Activated naive CD8-positive, alpha-beta T cell treated with anti-CD3 and anti-CD28 coated beads, Interleukin-2, amount 10 ng/mL, durations not matched to agents 7 days and 5 days (primary cell): ENCODE results near the gene DDX41. TPM values are rescaled to one million over a fixed set of nuclear protein-coding genes. Genes with fewer than 3 reads are reported as not detected.

Source experiments
- ATAC-seq: fragments of 150-1000 bp; cut with Tn5 transposase; one replicate; pipeline ENCODE4 v1.10.0; 2021; ENCODE audit warnings: low read depth, moderate library complexity
- POLR2A ChIA-PET: fragments of 350-600 bp; sonication (Branson Sonifier 250); formaldehyde crosslinking; loops from one replicate; lab custom pipeline; 2021; ENCODE audit warnings: antibody characterized with exemption; lab: Charles Lee
- DNase-seq: peaks from one replicate; pipeline ENCODE4 v3.0.0; 2021
- H3K27ac Mint-ChIP-seq: one replicate; pipeline ENCODE4 v1.8.0; 2022; ENCODE audit warnings: mild to moderate bottlenecking, mixed read lengths
- H3K27me3 Mint-ChIP-seq: one replicate; pipeline ENCODE4 v1.8.0; 2022; ENCODE audit warnings: mild to moderate bottlenecking, moderate library complexity, mixed read lengths
- H3K36me3 Mint-ChIP-seq: one replicate; pipeline ENCODE4 v1.8.0; 2021; ENCODE audit warnings: mild to moderate bottlenecking, mixed read lengths
- H3K4me1 Mint-ChIP-seq: one replicate; pipeline ENCODE4 v1.8.0; 2021; ENCODE audit warnings: mixed read lengths
- H3K4me3 Mint-ChIP-seq: one replicate; pipeline ENCODE4 v1.8.0; 2022; ENCODE audit warnings: mild to moderate bottlenecking, moderate library complexity, mixed read lengths
- H3K9me3 Mint-ChIP-seq: one replicate; pipeline ENCODE4 v1.8.0; 2021; ENCODE audit warnings: mixed read lengths
- total RNA-seq, 2 experiments: library from RNA; stranded (reverse); gene quantifications; one replicate each; pipeline ENCODE4 v1.2.3, GENCODE V29; 2021

Gene DDX41
- total RNA-seq, 2 experiments from 2014 or later: 132 to 135 TPM

- H3K27ac Mint-ChIP-seq: peak overlapping the region; percentile 48
- peaks cover 34% of the 10 kb centered on the region for H3K4me1 Mint-ChIP-seq
- H3K9me3 Mint-ChIP-seq: no peaks in the 10 kb centered on the region
- H3K27me3 Mint-ChIP-seq: peaks cover 17% of the 10 kb centered on the region
- H3K36me3 Mint-ChIP-seq: no peaks in the 10 kb centered on the region
- POLR2A ChIA-PET: interaction anchor here (0.6 to 3.6 kb wide), 17 partner anchors 13 to 124 kb away, joined by 3 to 34 read pairs (median 5); partner anchors contain the start of genes DBN1 and DDX41
- H3K4me3 Mint-ChIP-seq: peak overlapping the region; percentile 87
- DNase-seq (no peak), ATAC-seq (no peak)
Observed at GRCh38 chr5:177496727-177497291, 20.0 kb downstream of the DDX41 start.

- Mint-ChIP-seq H3K4me1 (peaks cover 34% of the 10 kb centered on the region), H3K36me3 (peaks cover 2% of the 10 kb centered on the region), H3K27me3 (peaks cover 17% of the 10 kb centered on the region), H3K9me3 (no peaks in the 10 kb centered on the region), H3K27ac (peak overlapping the region; percentile 48), H3K4me3 (peak overlapping the region; percentile 87)
- POLR2A ChIA-PET: interaction anchor here (0.5 to 3.6 kb wide), 10 partner anchors 16 to 105 kb away, joined by 3 to 34 read pairs (median 6); partner anchors contain the start of genes DBN1 and DDX41
- no peak for DNase-seq
- no peak for ATAC-seq
Observed at GRCh38 chr5:177496070-177496726, 20.6 kb downstream of the DDX41 start.

- peaks cover 17% of the 10 kb centered on the region for H3K27me3 Mint-ChIP-seq
- H3K9me3 Mint-ChIP-seq: no peaks in the 10 kb centered on the region
- peak overlapping the region; percentile 87 for H3K4me3 Mint-ChIP-seq
- H3K27ac Mint-ChIP-seq: peak overlapping the region; percentile 48
- ATAC-seq: no peak
- H3K36me3 Mint-ChIP-seq: peaks cover 6% of the 10 kb centered on the region
- H3K4me1 Mint-ChIP-seq: peaks cover 31% of the 10 kb centered on the region
- no peak for DNase-seq
- POLR2A ChIA-PET: interaction anchor here (0.5 to 4.1 kb wide), 10 partner anchors 15 to 105 kb away, joined by 3 to 34 read pairs (median 6); partner anchors contain the start of genes DBN1 and DDX41
Observed at GRCh38 chr5:177495243-177496060, 21.3 kb downstream of the DDX41 start.

GRCh38 chr5:177494346-177495195 is 22.2 kb downstream of the DDX41 start:
- H3K4me1 Mint-ChIP-seq: peaks cover 31% of the 10 kb centered on the region
- POLR2A ChIA-PET: interaction anchor here (1.1 to 4.1 kb wide), 8 partner anchors 14 to 92 kb away, joined by 3 to 21 read pairs (median 4); partner anchors contain the start of gene DBN1
- H3K36me3 Mint-ChIP-seq: peaks cover 12% of the 10 kb centered on the region
- peak; percentile 15 for ATAC-seq
- DNase-seq: no peak
- H3K4me3 Mint-ChIP-seq: peak overlapping the region; percentile 44
- no peaks in the 10 kb centered on the region for H3K9me3 Mint-ChIP-seq
- H3K27ac Mint-ChIP-seq: peak overlapping the region; percentile 85
- H3K27me3 Mint-ChIP-seq: peaks cover 11% of the 10 kb centered on the region

GRCh38 chr5:177493795-177494345 is 22.9 kb downstream of the DDX41 start:
- DNase-seq (no peak), ATAC-seq (no peak)
- peaks cover 12% of the 10 kb centered on the region for H3K36me3 Mint-ChIP-seq
- H3K4me3 Mint-ChIP-seq: peak overlapping the region; percentile 44
- no peaks in the 10 kb centered on the region for H3K9me3 Mint-ChIP-seq
- H3K27ac Mint-ChIP-seq: peak overlapping the region; percentile 85
- peaks cover 30% of the 10 kb centered on the region for H3K4me1 Mint-ChIP-seq
- peaks cover 8% of the 10 kb centered on the region for H3K27me3 Mint-ChIP-seq
- POLR2A ChIA-PET: interaction anchor here (1.1 to 4.1 kb wide), 4 partner anchors 16 to 38 kb away, joined by 3 to 21 read pairs (median 6); partner anchors contain the start of gene DBN1

- H3K4me3 Mint-ChIP-seq: no peak overlapping the region
- POLR2A ChIA-PET: interaction anchor here (2.2 to 4.1 kb wide), 2 partner anchors 20 to 37 kb away, joined by 9 to 21 read pairs; partner anchors contain the start of gene DBN1
Observed at GRCh38 chr5:177492841-177493240, 23.9 kb downstream of the DDX41 start.

GRCh38 chr5:177491983-177492746 is 24.6 kb downstream of the DDX41 start:
- Mint-ChIP-seq H3K9me3 (no peaks in the 10 kb centered on the region), H3K36me3 (peaks cover 12% of the 10 kb centered on the region), H3K27me3 (no peaks in the 10 kb centered on the region), H3K27ac (no peak overlapping the region), H3K4me1 (peaks cover 20% of the 10 kb centered on the region), H3K4me3 (no peak overlapping the region)
- ATAC-seq (no peak), DNase-seq (no peak)
- POLR2A ChIA-PET: interaction anchor here (2.2 to 4.1 kb wide), 2 partner anchors 20 to 37 kb away, joined by 9 to 21 read pairs; partner anchors contain the start of gene DBN1

More at GRCh38 chr5:177492841-177493240, 23.9 kb downstream of the DDX41 start:
- Mint-ChIP-seq H3K27me3 (no peaks in the 10 kb centered on the region), H3K27ac (peak overlapping the region; percentile 60), H3K4me1 (peaks cover 21% of the 10 kb centered on the region), H3K36me3 (peaks cover 12% of the 10 kb centered on the region), H3K9me3 (no peaks in the 10 kb centered on the region)
- DNase-seq (no peak), ATAC-seq (no peak)

- Mint-ChIP-seq H3K4me3 (no peak overlapping the region), H3K4me1 (peaks cover 20% of the 10 kb centered on the region), H3K27me3 (no peaks in the 10 kb centered on the region), H3K27ac (no peak overlapping the region), H3K9me3 (no peaks in the 10 kb centered on the region), H3K36me3 (peaks cover 14% of the 10 kb centered on the region)
- POLR2A ChIA-PET: interaction anchor here (4.1 kb wide), 1 partner anchor 19 kb away, joined by 21 read pairs; the partner anchor contains the start of gene DBN1
- ATAC-seq (peak; percentile 13), DNase-seq (peak; percentile 74)
Observed at GRCh38 chr5:177491429-177491945, 25.3 kb downstream of the DDX41 start.

GRCh38 chr5:177490992-177491391 is 25.8 kb downstream of the DDX41 start:
- H3K27me3 Mint-ChIP-seq: no peaks in the 10 kb centered on the region
- no peak for ATAC-seq

GRCh38 chr5:177490311-177490991 is 26.3 kb downstream of the DDX41 start:
- peaks cover 17% of the 10 kb centered on the region for H3K36me3 Mint-ChIP-seq
- no peak for ATAC-seq
- POLR2A ChIA-PET: interaction anchor here (0.6 kb wide), 1 partner anchor 10 kb away, joined by 3 read pairs; no protein-coding TSS in a partner anchor
- no peak for DNase-seq
- H3K4me1 Mint-ChIP-seq: peaks cover 13% of the 10 kb centered on the region
- H3K27ac Mint-ChIP-seq: no peak overlapping the region
- H3K4me3 Mint-ChIP-seq: no peak overlapping the region
- no peaks in the 10 kb centered on the region for H3K27me3 Mint-ChIP-seq
- no peaks in the 10 kb centered on the region for H3K9me3 Mint-ChIP-seq

More at GRCh38 chr5:177490992-177491391, 25.8 kb downstream of the DDX41 start:
- Mint-ChIP-seq H3K9me3 (no peaks in the 10 kb centered on the region), H3K4me3 (no peak overlapping the region), H3K4me1 (peaks cover 15% of the 10 kb centered on the region), H3K27ac (no peak overlapping the region), H3K36me3 (peaks cover 17% of the 10 kb centered on the region)
- POLR2A ChIA-PET: no interaction called here
- DNase-seq: no peak
